Esophagus squamous epithelium (tissue), 5 donors: ENCODE results near the gene PDZRN4. TPM values are rescaled to one million over a fixed set of nuclear protein-coding genes. Genes with fewer than 3 reads are reported as not detected.

Experiments used
- DNase-seq: peaks from one replicate; lab custom pipeline; 2025; lab: John Stamatoyannopoulos, UW
- H3K27ac ChIP-seq, 4 donors: fragments of 200-600 bp; sonication (generic); one replicate each; pipeline ENCODE4 v1.5.1; 2016 to 2019; ENCODE audit warnings: mild to moderate bottlenecking in 1 of 4
- H3K27me3 ChIP-seq, 4 donors: fragments of 200-600 bp; sonication (generic); 1 replicate in 3 of 4; 2 replicates in 1 of 4; pipeline versions ENCODE4 v1.5.1 to v1.6.0; 2017 to 2021; ENCODE audit warnings: antibody characterized with exemption in 1 of 4
- H3K36me3 ChIP-seq, 3 donors: fragments of 200-600 bp; sonication (generic); one replicate each; pipeline ENCODE4 v1.5.1; 2016 to 2019
- H3K4me1 ChIP-seq, 3 donors: fragments of 200-600 bp; sonication (generic); one replicate each; pipeline ENCODE4 v1.5.1; 2017 to 2019
- H3K4me3 ChIP-seq, 4 donors: fragments of 200-600 bp; sonication (generic); 1 replicate in 3 of 4; 2 replicates in 1 of 4; pipeline ENCODE4 v1.5.1; 2016 to 2019; ENCODE audit warnings: mild to moderate bottlenecking in 2 of 4, moderate library complexity in 1 of 4
- H3K9me3 ChIP-seq, 3 donors: fragments of 200-600 bp; sonication (generic); one replicate each; pipeline ENCODE4 v1.5.1; 2016 to 2019
- CTCF ChIP-seq, 6 experiments: fragments of 450-650 bp in 4 of 6; fragments of 200-600 bp in 2 of 6; sonication (generic) in 2 of 6; IDR thresholded peaks; one replicate each; pipeline ENCODE4 v1.5.1; 2016 to 2019; ENCODE audit warnings: antibody characterized with exemption in 6 of 6, mild to moderate bottlenecking in 4 of 6, moderate library complexity in 4 of 6
- POLR2A ChIP-seq, 4 donors: fragments of 450-650 bp; IDR thresholded peaks; one replicate each; pipeline ENCODE4 v1.6.1; 2017; ENCODE audit warnings: antibody characterized with exemption in 4 of 4, mild to moderate bottlenecking in 4 of 4, moderate library complexity in 3 of 4
- WGBS, 2 donors: methylation state at CpG; one replicate each; pipeline ENCODE4 v1.1.5; 2018; 5-methylcytosine and 5-hydroxymethylcytosine counted together
- intact Hi-C: fragments of 100-400 bp; cut with DNase I; formaldehyde crosslinking; loops from one replicate; pipeline ENCODE4 v1.15.0; 2022
- total RNA-seq, 4 donors: library from RNA; depleted of rRNA; stranded (reverse); fragments of >200 nt; gene quantifications; one replicate each; pipeline ENCODE4 v1.1.0, GENCODE V29; 2016
- donor health status: DM: yes; HTN: yes; CAD: no.

PDZRN4 gene
- total RNA-seq, 4 donors from 2014 or later = 0.31 to 22.5 (median 2.1) TPM

GRCh38 chr12:41407232-41407799, 219.2 kb downstream of the PDZRN4 start:
- no peaks in the 10 kb centered on the region for H3K36me3 ChIP-seq
- TF ChIP-seq POLR2A (IDR thresholded peaks at IDR 0.05) = no peak
- TF ChIP-seq CTCF (IDR thresholded peaks at IDR 0.05) = no peak
- intact Hi-C loops = no loop called here
- H3K27me3 ChIP-seq = no peaks in the 10 kb centered on the region
- H3K27ac ChIP-seq = no peak overlapping the region
- WGBS, 2 donors = 33 to 47% methylated on average over 1 to 3 of the region's 3 CpGs
- H3K4me1 ChIP-seq = peaks cover 0 to 3% (median 0%) of the 10 kb centered on the region in 3 donors
- DNase-seq = no peak
- no peaks in the 10 kb centered on the region for H3K9me3 ChIP-seq
- no peak overlapping the region for H3K4me3 ChIP-seq

GRCh38 chr12:41409628-41410027, 221.5 kb downstream of the PDZRN4 start:
- no peak for TF ChIP-seq CTCF (IDR thresholded peaks at IDR 0.05)
- TF ChIP-seq POLR2A (IDR thresholded peaks at IDR 0.05) = no peak
- no peaks in the 10 kb centered on the region for H3K36me3 ChIP-seq
- DNase-seq = no peak
- no peak overlapping the region for H3K4me3 ChIP-seq
- peaks cover 0 to 3% (median 0%) of the 10 kb centered on the region in 3 donors for H3K4me1 ChIP-seq
- WGBS, 2 donors = 56 to 61% methylated on average over 2 of the region's 2 CpGs
- intact Hi-C loops = no loop called here
- H3K27me3 ChIP-seq = no peaks in the 10 kb centered on the region
- no peak overlapping the region for H3K27ac ChIP-seq
- H3K9me3 ChIP-seq = no peaks in the 10 kb centered on the region

- no peaks in the 10 kb centered on the region for H3K36me3 ChIP-seq
- intact Hi-C loops = no loop called here
- WGBS, 2 donors = 45 to 62% methylated on average over 3 of the region's 3 CpGs
- DNase-seq = no peak
- H3K4me3 ChIP-seq = no peak overlapping the region
- no peak overlapping the region for H3K27ac ChIP-seq
- no peak for TF ChIP-seq CTCF (IDR thresholded peaks at IDR 0.05)
- no peak for TF ChIP-seq POLR2A (IDR thresholded peaks at IDR 0.05)
- no peaks in the 10 kb centered on the region for H3K27me3 ChIP-seq
- no peaks in the 10 kb centered on the region for H3K4me1 ChIP-seq
- H3K9me3 ChIP-seq = no peaks in the 10 kb centered on the region
These were observed 230.5 kb downstream of the PDZRN4 start for GRCh38 chr12:41418586-41418985.

GRCh38 chr12:41419131-41419893, 231.2 kb downstream of the PDZRN4 start:
- intact Hi-C loops = no loop called here
- no peak for DNase-seq
- Histone ChIP-seq H3K4me1 (no peaks in the 10 kb centered on the region), H3K36me3 (no peaks in the 10 kb centered on the region), H3K27me3 (no peaks in the 10 kb centered on the region), H3K27ac (no peak overlapping the region), H3K4me3 (no peak overlapping the region), H3K9me3 (no peaks in the 10 kb centered on the region)
- no peak for TF ChIP-seq POLR2A (IDR thresholded peaks at IDR 0.05)
- TF ChIP-seq CTCF (IDR thresholded peaks at IDR 0.05) = no peak
- 62 to 65% methylated on average over 3 to 4 of the region's 4 CpGs for WGBS, 2 donors

- no peak overlapping the region for H3K4me3 ChIP-seq
- TF ChIP-seq CTCF (IDR thresholded peaks at IDR 0.05) = no peak
- no peak overlapping the region for H3K27ac ChIP-seq
These were observed 236.5 kb downstream of the PDZRN4 start for GRCh38 chr12:41424651-41425050.

More at GRCh38 chr12:41424651-41425050, 236.5 kb downstream of the PDZRN4 start:
- H3K9me3 ChIP-seq = no peaks in the 10 kb centered on the region
- no peaks in the 10 kb centered on the region for H3K4me1 ChIP-seq
- H3K36me3 ChIP-seq = no peaks in the 10 kb centered on the region
- intact Hi-C loops = no loop called here
- no peak for DNase-seq
- 65 to 82% methylated on average over 1 of the region's 1 CpG for WGBS, 2 donors
- no peaks in the 10 kb centered on the region for H3K27me3 ChIP-seq
